Osteoblast (primary cell): ENCODE results near the gene FRMD4A. TPM values are rescaled to one million over a fixed set of nuclear protein-coding genes. Genes with fewer than 3 reads are reported as not detected.

Source experiments
- DNase-seq: peaks from one replicate; pipeline ENCODE4 v3.0.0; 2011; ENCODE audit warnings: low spot score, mixed read lengths; ENCODE audit not compliant: insufficient read length; ENCODE audit errors: missing footprints
- H2AFZ ChIP-seq: 2 replicates; pipeline ENCODE4 v1.6.0; 2011; ENCODE audit warnings: mild to moderate bottlenecking, low read length
- H3K27ac ChIP-seq: 2 replicates; pipeline ENCODE4 v1.5.1; 2011; ENCODE audit warnings: mild to moderate bottlenecking, low read depth, low read length, moderate library complexity
- H3K27me3 ChIP-seq: 2 replicates; pipeline ENCODE4 v1.6.0; 2012; ENCODE audit warnings: mild to moderate bottlenecking, control low read depth, inconsistent platforms, low read length, moderate library complexity; ENCODE audit not compliant: insufficient read depth
- H3K36me3 ChIP-seq: 2 replicates; pipeline ENCODE4 v1.5.1; 2011; ENCODE audit warnings: mild to moderate bottlenecking, low read length, control low read depth, moderate library complexity; ENCODE audit not compliant: insufficient read depth
- H3K4me1 ChIP-seq: 2 replicates; pipeline ENCODE4 v1.5.1; 2011; ENCODE audit warnings: mild to moderate bottlenecking, low read length, control low read depth, moderate library complexity; ENCODE audit not compliant: insufficient read depth
- H3K4me2 ChIP-seq: 2 replicates; pipeline ENCODE4 v1.6.0; 2011; ENCODE audit warnings: mild to moderate bottlenecking, low read length; ENCODE audit not compliant: insufficient read depth
- H3K4me3 ChIP-seq: fragments of 200-600 bp; sonication (generic); 3 replicates; pipeline ENCODE4 v1.5.1; 2012; ENCODE audit warnings: mild to moderate bottlenecking, low read length, inconsistent platforms; ENCODE audit not compliant: insufficient read depth
- H3K79me2 ChIP-seq: 2 replicates; pipeline ENCODE4 v1.6.0; 2012; ENCODE audit warnings: mild to moderate bottlenecking, low read length, control low read depth, inconsistent platforms; ENCODE audit not compliant: insufficient read depth
- H3K9me3 ChIP-seq: 2 replicates; pipeline ENCODE4 v1.5.1; 2011; ENCODE audit warnings: low read depth, low read length, control low read depth
- H4K20me1 ChIP-seq: 2 replicates; pipeline ENCODE4 v1.6.0; 2012; ENCODE audit warnings: mild to moderate bottlenecking, low read length, control low read depth; ENCODE audit not compliant: insufficient read depth
- CTCF ChIP-seq: IDR thresholded peaks from 2 replicates; pipeline ENCODE4 v1.5.1; 2011; ENCODE audit warnings: mild to moderate bottlenecking, low read depth, low read length, moderate library complexity; ENCODE audit errors: extremely low read depth
- total RNA-seq: library from RNA; depleted of rRNA; stranded (reverse); fragments of >200 nt; gene quantifications from 2 replicates; pipeline ENCODE4 v1.2.3, GENCODE V29; 2012

Gene FRMD4A
- total RNA-seq, 1 donor: 41.3 TPM

- Histone ChIP-seq H3K4me1 (no peaks in the 10 kb centered on the region), H3K9me3 (no peaks in the 10 kb centered on the region), H3K27ac (no peak overlapping the region), H3K36me3 (no peaks in the 10 kb centered on the region), H3K4me2 (no peak overlapping the region), H3K27me3 (peaks cover 49% of the 10 kb centered on the region), H2AFZ (no peak overlapping the region), H3K4me3 (no peak overlapping the region), H3K79me2 (no peaks in the 10 kb centered on the region), H4K20me1 (no peaks in the 10 kb centered on the region)
- no peak for TF ChIP-seq CTCF
- no peak for DNase-seq
Measured at GRCh38 chr10:14162061-14162460, 168.7 kb downstream of the FRMD4A start.

DNA sequence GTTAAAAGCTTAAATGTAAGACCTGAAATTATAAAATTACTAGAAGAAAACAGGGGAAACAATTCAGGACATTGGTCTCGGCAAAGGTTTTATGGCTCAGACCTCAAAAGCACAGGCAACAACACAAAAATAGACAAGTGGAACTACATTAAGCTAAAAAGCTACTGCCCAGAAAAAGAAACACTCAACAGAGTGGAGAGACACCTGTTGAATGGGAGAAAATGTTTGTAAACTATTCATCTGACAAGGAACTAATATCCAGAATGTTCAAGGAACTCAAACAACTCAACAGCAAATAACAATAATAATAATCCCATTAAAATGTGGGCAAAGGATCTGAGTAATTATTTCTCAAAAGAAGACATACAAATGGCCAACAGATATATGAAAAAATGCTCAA, 170.4 kb downstream of the FRMD4A start:
- H3K9me3 ChIP-seq: no peaks in the 10 kb centered on the region
- H3K27ac ChIP-seq: no peak overlapping the region
- no peak overlapping the region for H2AFZ ChIP-seq
- no peak for DNase-seq
- no peak for TF ChIP-seq CTCF
- H3K4me1 ChIP-seq: no peaks in the 10 kb centered on the region
- no peak overlapping the region for H3K4me2 ChIP-seq
- no peaks in the 10 kb centered on the region for H3K79me2 ChIP-seq
- no peaks in the 10 kb centered on the region for H3K36me3 ChIP-seq
- H4K20me1 ChIP-seq: no peaks in the 10 kb centered on the region
- H3K27me3 ChIP-seq: peaks cover 40% of the 10 kb centered on the region
- H3K4me3 ChIP-seq: no peak overlapping the region

DNA sequence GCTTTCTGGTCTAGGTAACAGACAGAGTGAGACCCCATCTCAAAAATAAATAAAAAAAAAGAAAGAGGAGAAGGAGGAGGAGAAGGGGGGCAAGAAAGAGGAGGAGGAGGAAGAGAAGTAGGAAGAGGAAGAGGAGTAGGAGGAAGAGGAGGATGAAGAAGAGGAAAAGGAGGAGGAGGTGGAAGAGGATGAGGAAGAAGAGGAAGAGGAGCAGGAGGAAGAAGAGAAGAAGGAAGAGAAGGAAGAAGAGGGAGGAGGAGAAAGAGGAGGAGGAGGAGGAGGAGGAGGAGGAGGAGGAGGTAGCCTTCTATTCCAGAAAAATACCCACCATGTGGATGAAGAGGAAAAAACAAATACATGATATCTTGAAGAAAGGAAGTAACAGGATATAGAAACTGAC, 172.1 kb downstream of the FRMD4A start:
- no peaks in the 10 kb centered on the region for H3K36me3 ChIP-seq
- no peaks in the 10 kb centered on the region for H3K4me1 ChIP-seq
- no peak overlapping the region for H3K4me3 ChIP-seq
- TF ChIP-seq CTCF: no peak
- H3K9me3 ChIP-seq: no peaks in the 10 kb centered on the region
- no peaks in the 10 kb centered on the region for H4K20me1 ChIP-seq
- H3K27me3 ChIP-seq: peaks cover 25% of the 10 kb centered on the region
- no peaks in the 10 kb centered on the region for H3K79me2 ChIP-seq
- no peak overlapping the region for H3K27ac ChIP-seq
- no peak overlapping the region for H2AFZ ChIP-seq
- no peak for DNase-seq
- no peak overlapping the region for H3K4me2 ChIP-seq

DNA sequence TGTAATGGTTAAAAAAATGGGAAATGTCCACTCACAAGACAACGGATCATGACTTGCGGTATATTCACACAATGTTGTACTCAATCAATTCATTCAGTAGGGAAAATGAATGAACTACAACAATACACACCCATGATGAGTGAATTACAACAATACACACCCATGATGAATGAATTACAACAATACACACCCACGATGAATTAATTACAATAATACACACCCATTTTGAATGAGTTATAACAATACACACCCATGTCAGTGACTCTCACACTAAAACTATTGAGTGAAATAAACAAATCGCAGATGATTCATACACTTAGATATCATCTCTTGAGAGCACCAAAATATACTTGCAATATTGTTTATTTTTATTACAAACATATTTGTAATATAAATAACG, 174.6 kb downstream of the FRMD4A start:
- no peak for TF ChIP-seq CTCF
- no peaks in the 10 kb centered on the region for H3K79me2 ChIP-seq
- DNase-seq: no peak
- no peak overlapping the region for H2AFZ ChIP-seq
- no peaks in the 10 kb centered on the region for H3K36me3 ChIP-seq
- H3K27me3 ChIP-seq: peaks cover 16% of the 10 kb centered on the region
- no peak overlapping the region for H3K27ac ChIP-seq
- H3K4me1 ChIP-seq: no peaks in the 10 kb centered on the region
- no peak overlapping the region for H3K4me3 ChIP-seq
- no peaks in the 10 kb centered on the region for H3K9me3 ChIP-seq
- H4K20me1 ChIP-seq: no peaks in the 10 kb centered on the region
- no peak overlapping the region for H3K4me2 ChIP-seq
